Activated CD4-positive, alpha-beta memory T cell treated with anti-CD3 and anti-CD28 coated beads, Interleukin-2, amount 10 ng/mL, durations not matched to agents 7 days and 5 days (primary cell): ENCODE data around the gene NCOA7. TPM values are rescaled to one million over a fixed set of nuclear protein-coding genes. Genes with fewer than 3 reads are reported as not detected.
"Not testable (repeated sequence)": the region's sequence is repeated elsewhere in the genome, so short reads cannot be mapped to it uniquely, and the experiment has no call there.

Experiments used
- CTCF ChIA-PET: fragments of 350-600 bp; sonication (Branson Sonifier 250); formaldehyde crosslinking; loops from one replicate; lab custom pipeline; 2021; ENCODE audit warnings: antibody characterized with exemption, inconsistent platforms; lab: Charles Lee
- POLR2A ChIA-PET: fragments of 350-600 bp; sonication (Branson Sonifier 250); formaldehyde crosslinking; loops from one replicate; lab custom pipeline; 2021; ENCODE audit warnings: antibody characterized with exemption; lab: Charles Lee
- DNase-seq: peaks from one replicate; pipeline ENCODE4 v3.0.0-alpha.2; 2020
- H3K27ac Mint-ChIP-seq: one replicate; pipeline ENCODE4 v1.8.0; 2021; ENCODE audit warnings: mild to moderate bottlenecking, mixed read lengths
- H3K27me3 Mint-ChIP-seq: one replicate; pipeline ENCODE4 v1.8.0; 2021; ENCODE audit warnings: mixed read lengths
- H3K36me3 Mint-ChIP-seq: one replicate; pipeline ENCODE4 v1.8.0; 2021; ENCODE audit warnings: low read depth, mixed read lengths
- H3K4me1 Mint-ChIP-seq: one replicate; pipeline ENCODE4 v1.8.0; 2021; ENCODE audit warnings: mixed read lengths
- H3K4me3 Mint-ChIP-seq: one replicate; pipeline ENCODE4 v1.8.0; 2021; ENCODE audit warnings: mild to moderate bottlenecking, mixed read lengths
- H3K9me3 Mint-ChIP-seq: one replicate; pipeline ENCODE4 v1.8.0; 2021; ENCODE audit warnings: mixed read lengths
- total RNA-seq, 2 experiments: library from RNA; stranded (reverse); gene quantifications; one replicate each; pipeline ENCODE4 v1.2.3, GENCODE V29; 2021

NCOA7 gene
- total RNA-seq, 2 experiments from 2014 or later, result 45.2 to 49.9 TPM

- peaks cover 43% of the 10 kb centered on the region for H3K36me3 Mint-ChIP-seq
Observed at GRCh38 chr6:125910527-125910926, 119.8 kb downstream of the NCOA7 start.

GRCh38 chr6:125911051-125911451, 120.3 kb downstream of the NCOA7 start:
- ChIA-PET CTCF (interaction anchor here (0.7 to 2.1 kb wide), 4 partner anchors 9 to 45 kb away, joined by 3 to 12 read pairs (median 6); partner anchors contain the start of gene HINT3), POLR2A (interaction anchor here (1.5 to 1.9 kb wide), 4 partner anchors 10 to 45 kb away, joined by 5 to 7 read pairs (median 6); partner anchors contain the start of gene HINT3)
- H3K9me3 Mint-ChIP-seq, H3K4me3 Mint-ChIP-seq, H3K27me3 Mint-ChIP-seq, H3K27ac Mint-ChIP-seq, DNase-seq: not testable (repeated sequence)
- Mint-ChIP-seq H3K36me3 (peaks cover 45% of the 10 kb centered on the region), H3K4me1 (peaks cover 27% of the 10 kb centered on the region)

More at GRCh38 chr6:125910527-125910926, 119.8 kb downstream of the NCOA7 start:
- CTCF ChIA-PET, result interaction anchor here (0.7 to 2.1 kb wide), 5 partner anchors 9 to 119 kb away, joined by 3 to 12 read pairs (median 4); partner anchors contain the start of gene HINT3
- Mint-ChIP-seq H3K27me3 (no peaks in the 10 kb centered on the region), H3K4me1 (peaks cover 28% of the 10 kb centered on the region), H3K9me3 (no peaks in the 10 kb centered on the region), H3K4me3 (no peak overlapping the region), H3K27ac (peak overlapping the region; percentile 52)
- no peak for DNase-seq
- POLR2A ChIA-PET, result interaction anchor here (1.0 to 1.9 kb wide), 7 partner anchors 9 to 130 kb away, joined by 3 to 7 read pairs (median 5); partner anchors contain the start of gene HINT3

- H3K27me3 Mint-ChIP-seq, H3K9me3 Mint-ChIP-seq, H3K27ac Mint-ChIP-seq, CTCF ChIA-PET, DNase-seq, H3K4me3 Mint-ChIP-seq: not testable (repeated sequence)
- Mint-ChIP-seq H3K4me1 (peaks cover 20% of the 10 kb centered on the region), H3K36me3 (peaks cover 51% of the 10 kb centered on the region)
- POLR2A ChIA-PET, result interaction anchor here (1.5 kb wide), 1 partner anchor 74 kb away, joined by 4 read pairs; the partner anchor contains the start of gene TRMT11
Observed at GRCh38 chr6:125912430-125912829, 121.7 kb downstream of the NCOA7 start.

GRCh38 chr6:125913145-125913544, 122.4 kb downstream of the NCOA7 start:
- H3K4me1 Mint-ChIP-seq, result peaks cover 23% of the 10 kb centered on the region
- no peak for DNase-seq
- H3K9me3 Mint-ChIP-seq, result no peaks in the 10 kb centered on the region
- H3K36me3 Mint-ChIP-seq, result peaks cover 54% of the 10 kb centered on the region
- CTCF ChIA-PET, result interaction anchor here (0.9 to 3.7 kb wide), 2 partner anchors 43 to 123 kb away, joined by 3 to 23 read pairs; partner anchors contain the start of genes HINT3 and NCOA7
- POLR2A ChIA-PET, result interaction anchor here (1.5 kb wide), 1 partner anchor 74 kb away, joined by 4 read pairs; the partner anchor contains the start of gene TRMT11
- no peak overlapping the region for H3K4me3 Mint-ChIP-seq
- no peak overlapping the region for H3K27ac Mint-ChIP-seq
- H3K27me3 Mint-ChIP-seq, result no peaks in the 10 kb centered on the region

- ChIA-PET CTCF (interaction anchor here (0.7 to 3.7 kb wide), 5 partner anchors 9 to 123 kb away, joined by 3 to 23 read pairs (median 4); partner anchors contain the start of genes HINT3 and NCOA7), POLR2A (interaction anchor here (0.8 to 1.5 kb wide), 2 partner anchors 73 to 123 kb away, joined by 4 read pairs; partner anchors contain the start of genes NCOA7 and TRMT11)
- Mint-ChIP-seq H3K9me3 (no peaks in the 10 kb centered on the region), H3K27me3 (no peaks in the 10 kb centered on the region), H3K4me1 (peaks cover 30% of the 10 kb centered on the region), H3K27ac (no peak overlapping the region), H3K36me3 (peaks cover 54% of the 10 kb centered on the region), H3K4me3 (no peak overlapping the region)
- DNase-seq, result no peak
Observed at GRCh38 chr6:125913864-125914351, 123.1 kb downstream of the NCOA7 start.

GRCh38 chr6:125918230-125918629, 127.5 kb downstream of the NCOA7 start:
- Mint-ChIP-seq H3K27me3 (no peaks in the 10 kb centered on the region), H3K9me3 (no peaks in the 10 kb centered on the region), H3K4me1 (peaks cover 39% of the 10 kb centered on the region), H3K27ac (peak overlapping the region; percentile 82), H3K4me3 (no peak overlapping the region), H3K36me3 (peaks cover 68% of the 10 kb centered on the region)
- POLR2A ChIA-PET, result interaction anchor here (0.8 to 3.5 kb wide), 7 partner anchors 8 to 137 kb away, joined by 3 to 26 read pairs (median 6); partner anchors contain the start of genes HINT3 and NCOA7
- CTCF ChIA-PET, result interaction anchor here (0.6 to 3.9 kb wide), 8 partner anchors 11 to 127 kb away, joined by 3 to 36 read pairs (median 4); partner anchors contain the start of genes HINT3 and NCOA7
- DNase-seq, result no peak

- Mint-ChIP-seq H3K27ac (peak overlapping the region; percentile 82), H3K4me1 (peaks cover 46% of the 10 kb centered on the region), H3K4me3 (peak overlapping the region; percentile 74), H3K27me3 (no peaks in the 10 kb centered on the region), H3K36me3 (peaks cover 71% of the 10 kb centered on the region), H3K9me3 (no peaks in the 10 kb centered on the region)
- ChIA-PET POLR2A (interaction anchor here (0.8 to 3.5 kb wide), 11 partner anchors 9 to 138 kb away, joined by 3 to 26 read pairs (median 5); partner anchors contain the start of genes HINT3 and NCOA7), CTCF (interaction anchor here (0.7 to 3.9 kb wide), 8 partner anchors 9 to 138 kb away, joined by 3 to 36 read pairs (median 6); partner anchors contain the start of genes HINT3 and NCOA7)
- DNase-seq, result peak; percentile 58
Observed at GRCh38 chr6:125918681-125919566, 128.2 kb downstream of the NCOA7 start.

GRCh38 chr6:125919618-125920017, 128.9 kb downstream of the NCOA7 start:
- peaks cover 77% of the 10 kb centered on the region for H3K36me3 Mint-ChIP-seq
- peaks cover 53% of the 10 kb centered on the region for H3K4me1 Mint-ChIP-seq

GRCh38 chr6:125922322-125922860, 131.6 kb downstream of the NCOA7 start:
- no peak for DNase-seq
- H3K9me3 Mint-ChIP-seq, result no peaks in the 10 kb centered on the region
- peaks cover 61% of the 10 kb centered on the region for H3K4me1 Mint-ChIP-seq
- no peaks in the 10 kb centered on the region for H3K27me3 Mint-ChIP-seq
- peaks cover 70% of the 10 kb centered on the region for H3K36me3 Mint-ChIP-seq
- H3K4me3 Mint-ChIP-seq, result no peak overlapping the region
- ChIA-PET POLR2A (interaction anchor here (0.9 to 4.1 kb wide), 3 partner anchors 18 to 132 kb away, joined by 3 to 28 read pairs (median 5); partner anchors contain the start of gene NCOA7), CTCF (interaction anchor here (0.8 to 1.6 kb wide), 6 partner anchors 16 to 135 kb away, joined by 3 to 8 read pairs (median 3); partner anchors contain the start of genes HINT3 and NCOA7)
- H3K27ac Mint-ChIP-seq, result no peak overlapping the region

More at GRCh38 chr6:125919618-125920017, 128.9 kb downstream of the NCOA7 start:
- no peak for DNase-seq
- no peaks in the 10 kb centered on the region for H3K9me3 Mint-ChIP-seq
- POLR2A ChIA-PET, result interaction anchor here (1.0 to 3.5 kb wide), 10 partner anchors 9 to 139 kb away, joined by 3 to 26 read pairs (median 6); partner anchors contain the start of genes HINT3 and NCOA7
- H3K27ac Mint-ChIP-seq, result peak overlapping the region; percentile 82
- CTCF ChIA-PET, result interaction anchor here (0.9 to 3.9 kb wide), 8 partner anchors 9 to 139 kb away, joined by 3 to 36 read pairs (median 6); partner anchors contain the start of genes HINT3 and NCOA7
- no peaks in the 10 kb centered on the region for H3K27me3 Mint-ChIP-seq
- H3K4me3 Mint-ChIP-seq, result peak overlapping the region; percentile 74

GRCh38 chr6:125923366-125923877, 132.7 kb downstream of the NCOA7 start:
- H3K36me3 Mint-ChIP-seq, result peaks cover 71% of the 10 kb centered on the region
- peak overlapping the region; percentile 51 for H3K27ac Mint-ChIP-seq
- no peaks in the 10 kb centered on the region for H3K9me3 Mint-ChIP-seq
- DNase-seq, result no peak
- H3K27me3 Mint-ChIP-seq, result no peaks in the 10 kb centered on the region
- ChIA-PET POLR2A (interaction anchor here (1.8 to 4.1 kb wide), 2 partner anchors 13 to 133 kb away, joined by 5 to 28 read pairs; partner anchors contain the start of gene NCOA7), CTCF (interaction anchor here (1.0 to 1.6 kb wide), 5 partner anchors 13 to 136 kb away, joined by 3 to 5 read pairs (median 3); partner anchors contain the start of gene HINT3)
- H3K4me1 Mint-ChIP-seq, result peaks cover 55% of the 10 kb centered on the region
- H3K4me3 Mint-ChIP-seq, result no peak overlapping the region

- Mint-ChIP-seq H3K27me3 (no peaks in the 10 kb centered on the region), H3K36me3 (peaks cover 70% of the 10 kb centered on the region), H3K9me3 (no peaks in the 10 kb centered on the region), H3K27ac (peak overlapping the region; percentile 58), H3K4me3 (no peak overlapping the region), H3K4me1 (peaks cover 48% of the 10 kb centered on the region)
- POLR2A ChIA-PET, result interaction anchor here (0.7 to 4.1 kb wide), 3 partner anchors 14 to 134 kb away, joined by 4 to 28 read pairs (median 5); partner anchors contain the start of genes HINT3 and NCOA7
- CTCF ChIA-PET, result interaction anchor here (0.6 to 1.6 kb wide), 5 partner anchors 18 to 134 kb away, joined by 3 to 7 read pairs (median 4); partner anchors contain the start of genes HINT3 and NCOA7
- peak; percentile 45 for DNase-seq
Observed at GRCh38 chr6:125924169-125924568, 133.4 kb downstream of the NCOA7 start.
